Left kidney (tissue), 2 donors: ENCODE results near the gene MAP7. TPM values are rescaled to one million over a fixed set of nuclear protein-coding genes. Genes with fewer than 3 reads are reported as not detected.
"Not testable (repeated sequence)": the region's sequence is repeated elsewhere in the genome, so short reads cannot be mapped to it uniquely, and the experiment has no call there.

Source experiments
- DNase-seq: peaks from one replicate; pipeline ENCODE4 v3.0.0-alpha.2; 2013
- polyA plus RNA-seq: library from polyadenylated mRNA; unstranded; fragments of 120-200 nt; gene quantifications from one replicate; pipeline ENCODE4 v1.2.1, GENCODE V29; 2013; ENCODE audit not compliant: insufficient read length

MAP7 gene
- polyA plus RNA-seq, 1 donor = 35.3 TPM

GRCh38 chr6:136383268-136383937, 166.8 kb downstream of the MAP7 start:
- DNase-seq = no peak

- DNase-seq = no peak
Observed at GRCh38 chr6:136382676-136383252, 167.5 kb downstream of the MAP7 start.

GRCh38 chr6:136378888-136379287, 171.3 kb downstream of the MAP7 start:
- DNase-seq = no peak

GRCh38 chr6:136375836-136376235, 174.4 kb downstream of the MAP7 start:
- not testable (repeated sequence) for DNase-seq

- no peak for DNase-seq
Observed at GRCh38 chr6:136371959-136372358, 178.3 kb downstream of the MAP7 start.

- no peak for DNase-seq
Observed at GRCh38 chr6:136370988-136371728, 179.1 kb downstream of the MAP7 start.

GRCh38 chr6:136365776-136366354, 184.4 kb downstream of the MAP7 start:
- DNase-seq = no peak

GRCh38 chr6:136362421-136363356, 187.5 kb downstream of the MAP7 start:
- no peak for DNase-seq

- DNase-seq = no peak
Observed at GRCh38 chr6:136361787-136362186, 188.4 kb downstream of the MAP7 start.

- DNase-seq = no peak
Observed at GRCh38 chr6:136360783-136361182, 189.4 kb downstream of the MAP7 start.

- no peak for DNase-seq
Observed at GRCh38 chr6:136359851-136360250, 190.4 kb downstream of the MAP7 start.

GRCh38 chr6:136351518-136352110, 198.6 kb downstream of the MAP7 start:
- DNase-seq = no peak

GRCh38 chr6:136350914-136351313, 199.3 kb downstream of the MAP7 start:
- DNase-seq = no peak

- DNase-seq = no peak
Observed at GRCh38 chr6:136347847-136348246, 202.4 kb downstream of the MAP7 start.

- DNase-seq = no peak
Observed at GRCh38 chr6:136345145-136345544, 205.1 kb downstream of the MAP7 start.

GRCh38 chr6:136344420-136344819, 205.8 kb downstream of the MAP7 start:
- DNase-seq = peak; percentile 27

- DNase-seq = no peak
Observed at GRCh38 chr6:136343700-136344099, 206.5 kb downstream of the MAP7 start.

GRCh38 chr6:136343275-136343674, 206.9 kb downstream of the MAP7 start:
- no peak for DNase-seq

GRCh38 chr6:136341967-136342366, 208.3 kb downstream of the MAP7 start:
- DNase-seq = no peak

GRCh38 chr6:136341367-136341766, 208.9 kb downstream of the MAP7 start:
- no peak for DNase-seq

- DNase-seq = no peak
Observed at GRCh38 chr6:136338486-136338885, 211.7 kb downstream of the MAP7 start.
